BJ (cell line): ENCODE measurements around the gene SLCO1A2. TPM values are rescaled to one million over a fixed set of nuclear protein-coding genes. Genes with fewer than 3 reads are reported as not detected.

Experiments used
- CTCF ChIA-PET: fragments of 350-600 bp; formaldehyde crosslinking; extraction: SDS; loops from one replicate; lab custom pipeline; 2021; ENCODE audit warnings: antibody characterized with exemption, inconsistent platforms; lab: Yijun Ruan, JAX
- POLR2A ChIA-PET: fragments of 300-600 bp; sonication (Branson Sonifier 250); formaldehyde crosslinking; extraction: SDS; loops from one replicate; lab custom pipeline; 2021; ENCODE audit warnings: antibody characterized with exemption; lab: Charles Lee
- DNase-seq: peaks from one replicate; pipeline ENCODE4 v3.0.0-alpha.2; 2011; ENCODE audit warnings: low read depth
- H3K27me3 ChIP-seq: 2 replicates; pipeline ENCODE4 v1.6.0; 2011; ENCODE audit warnings: low read length; ENCODE audit not compliant: control insufficient read depth, insufficient read depth
- H3K36me3 ChIP-seq: 2 replicates; pipeline ENCODE4 v1.5.1; 2011; ENCODE audit warnings: low read length; ENCODE audit not compliant: control insufficient read depth, insufficient read depth
- H3K4me3 ChIP-seq: 2 replicates; pipeline ENCODE4 v1.5.1; 2011; ENCODE audit warnings: low read depth, mild to moderate bottlenecking, control low read depth, low read length
- CTCF ChIP-seq: IDR thresholded peaks from 2 replicates; pipeline ENCODE4 v1.5.1; 2011; ENCODE audit warnings: low read depth, mild to moderate bottlenecking, control low read depth, inconsistent platforms, low read length, moderate library complexity; ENCODE audit not compliant: insufficient read depth
- polyA plus RNA-seq: library from polyadenylated mRNA; depleted of rRNA; stranded (reverse); fragments of >200 nt; gene quantifications from 2 replicates; pipeline ENCODE4 v1.2.3, GENCODE V29; 2011

Gene SLCO1A2
- polyA plus RNA-seq, 1 experiment = not detected

GRCh38 chr12:21353487-21353886 lies 18.8 kb upstream of the SLCO1A2 start:
- Histone ChIP-seq H3K27me3 (no peaks in the 10 kb centered on the region; the same call in 1 of the 2 replicates), H3K4me3 (no peak overlapping the region), H3K36me3 (no peaks in the 10 kb centered on the region)
- TF ChIP-seq CTCF = no peak
- DNase-seq = no peak
- CTCF ChIA-PET = no interaction called here
- POLR2A ChIA-PET = no interaction called here

GRCh38 chr12:21350975-21351374 lies 16.3 kb upstream of the SLCO1A2 start:
- no peaks in the 10 kb centered on the region for H3K36me3 ChIP-seq
- no peak for DNase-seq
- no peaks in the 10 kb centered on the region; the same call in 1 of the 2 replicates for H3K27me3 ChIP-seq
- no peak for TF ChIP-seq CTCF
- no peak overlapping the region for H3K4me3 ChIP-seq
- ChIA-PET POLR2A (no interaction called here), CTCF (no interaction called here)

- POLR2A ChIA-PET = no interaction called here
- CTCF ChIA-PET = no interaction called here
- TF ChIP-seq CTCF = no peak
- Histone ChIP-seq H3K27me3 (no peaks in the 10 kb centered on the region; the same call in 1 of the 2 replicates), H3K36me3 (no peaks in the 10 kb centered on the region), H3K4me3 (no peak overlapping the region)
- no peak for DNase-seq
Observed at GRCh38 chr12:21346542-21347205, 12.0 kb upstream of the SLCO1A2 start.

GRCh38 chr12:21343636-21344035 lies 8.9 kb upstream of the SLCO1A2 start:
- no peak for DNase-seq
- no peak overlapping the region for H3K4me3 ChIP-seq
- CTCF ChIA-PET = no interaction called here
- no peaks in the 10 kb centered on the region for H3K27me3 ChIP-seq
- POLR2A ChIA-PET = no interaction called here
- no peak for TF ChIP-seq CTCF
- H3K36me3 ChIP-seq = no peaks in the 10 kb centered on the region

- no peak for TF ChIP-seq CTCF
- ChIA-PET CTCF (no interaction called here), POLR2A (no interaction called here)
- no peak for DNase-seq
- Histone ChIP-seq H3K36me3 (no peaks in the 10 kb centered on the region), H3K27me3 (no peaks in the 10 kb centered on the region), H3K4me3 (no peak overlapping the region)
Observed at GRCh38 chr12:21341769-21342168, 7.1 kb upstream of the SLCO1A2 start.
